Neural progenitor cell (in vitro differentiated cells): ENCODE measurements around the gene AP4E1. TPM values are rescaled to one million over a fixed set of nuclear protein-coding genes. Genes with fewer than 3 reads are reported as not detected.

Source experiments
- DNase-seq: peaks from one replicate; pipeline ENCODE4 v3.0.0-alpha.2; 2016; ENCODE audit warnings: low spot score
- H2AFZ ChIP-seq: fragments of 200-600 bp; sonication (generic); replicated peaks from 2 replicates; pipeline ENCODE4 v1.6.1; 2016; ENCODE audit warnings: antibody characterized with exemption
- H3F3A ChIP-seq: fragments of 200-600 bp; sonication (generic); 2 replicates; pipeline ENCODE4 v1.6.1; 2016; ENCODE audit warnings: antibody characterized with exemption, low read depth
- H3K27ac ChIP-seq: fragments of 200-600 bp; sonication (generic); 2 replicates; pipeline ENCODE4 v1.5.1; 2016; ENCODE audit warnings: mild to moderate bottlenecking
- H3K27me3 ChIP-seq: fragments of 200-600 bp; sonication (generic); 2 replicates; pipeline ENCODE4 v1.6.1; 2016; ENCODE audit warnings: mild to moderate bottlenecking, moderate library complexity
- H3K36me3 ChIP-seq: fragments of 200-600 bp; sonication (generic); 2 replicates; pipeline ENCODE4 v1.5.1; 2016
- H3K4me1 ChIP-seq: fragments of 200-600 bp; sonication (generic); 2 replicates; pipeline ENCODE4 v1.6.1; 2016; ENCODE audit warnings: mixed run types
- H3K4me2 ChIP-seq: fragments of 200-600 bp; sonication (generic); 2 replicates; pipeline ENCODE4 v1.6.1; 2016
- H3K4me3 ChIP-seq: fragments of 200-600 bp; sonication (generic); 2 replicates; pipeline ENCODE4 v1.5.1; 2016
- H3K79me2 ChIP-seq: fragments of 200-600 bp; sonication (generic); 2 replicates; pipeline ENCODE4 v1.6.1; 2016; ENCODE audit warnings: low read depth
- H3K9ac ChIP-seq: fragments of 200-600 bp; sonication (generic); 2 replicates; pipeline ENCODE4 v1.6.1; 2016
- H3K9me3 ChIP-seq: fragments of 200-600 bp; sonication (generic); 2 replicates; pipeline ENCODE4 v1.5.1; 2016; ENCODE audit warnings: low read depth
- H4K20me1 ChIP-seq: fragments of 200-600 bp; sonication (generic); 2 replicates; pipeline ENCODE4 v1.6.1; 2016; ENCODE audit warnings: low read depth
- H3K27ac Mint-ChIP-seq: 3 replicates; pipeline ENCODE4 v1.8.0; 2021; ENCODE audit warnings: mixed read lengths
- H3K27me3 Mint-ChIP-seq: 2 replicates; pipeline ENCODE4 v1.8.0; 2022; ENCODE audit warnings: low read depth, mild to moderate bottlenecking, inconsistent platforms, moderate library complexity, mixed read lengths; ENCODE audit not compliant: insufficient read depth
- H3K36me3 Mint-ChIP-seq: 3 replicates; pipeline ENCODE4 v1.8.0; 2021; ENCODE audit warnings: mixed read lengths
- H3K4me1 Mint-ChIP-seq: 3 replicates; pipeline ENCODE4 v1.8.0; 2021; ENCODE audit warnings: mixed read lengths
- H3K4me3 Mint-ChIP-seq: 3 replicates; pipeline ENCODE4 v1.8.0; 2021; ENCODE audit warnings: mild to moderate bottlenecking, moderate library complexity, mixed read lengths
- H3K9me3 Mint-ChIP-seq: 3 replicates; pipeline ENCODE4 v1.8.0; 2020; ENCODE audit warnings: mixed read lengths
- EZH2 ChIP-seq: fragments of 200-600 bp; sonication (generic); IDR thresholded peaks from 2 replicates; pipeline ENCODE4 v1.6.1; 2017; ENCODE audit warnings: antibody characterized with exemption, mild to moderate bottlenecking, moderate library complexity
- EZH2phosphoT487 ChIP-seq: fragments of 200-600 bp; sonication (generic); IDR thresholded peaks from 2 replicates; pipeline ENCODE4 v1.6.1; 2017; ENCODE audit warnings: antibody characterized with exemption
- total RNA-seq: library from RNA; depleted of rRNA; stranded (reverse); fragments of >200 nt; gene quantifications from 2 replicates; pipeline ENCODE4 v1.2.3, GENCODE V29; 2015; ENCODE audit warnings: low replicate concordance
- TF ChIP-seq, protein P1 (sequence below): fragments of 200-600 bp; sonication (generic); IDR thresholded peaks from 2 replicates; pipeline ENCODE4 v1.5.1; 2017; ENCODE audit warnings: antibody characterized with exemption, mild to moderate bottlenecking

Gene AP4E1
- total RNA-seq, 1 donor from 2014 or later = 14.0 TPM

DNA sequence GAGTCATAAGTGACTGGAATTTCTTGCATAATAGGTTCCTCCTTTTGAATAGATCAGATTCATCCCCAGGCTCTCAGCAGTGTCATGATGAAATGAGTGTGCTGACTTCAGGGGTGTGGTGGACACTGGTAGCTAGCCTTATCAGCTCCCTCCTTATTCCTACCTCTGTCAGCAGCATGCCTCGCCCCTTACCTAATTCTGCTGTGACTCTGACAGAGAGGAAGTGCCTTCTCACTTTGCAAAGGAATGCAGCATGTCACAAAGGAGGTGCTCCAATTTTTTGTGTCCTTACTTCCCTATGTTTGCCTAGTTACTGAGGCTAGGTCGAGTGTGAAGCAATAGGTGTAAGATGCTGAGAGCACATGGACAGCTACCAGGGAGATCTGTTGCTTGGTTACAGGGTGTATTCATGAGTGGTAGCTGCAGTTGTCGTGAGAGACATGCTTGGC lies 95.6 kb downstream of the AP4E1 start:
- no peak overlapping the region for H3K4me2 ChIP-seq
- H3K4me1 ChIP-seq = no peaks in the 10 kb centered on the region
- Mint-ChIP-seq H3K27ac (no peak overlapping the region), H3K4me3 (no peak overlapping the region), H3K36me3 (peaks cover 20% of the 10 kb centered on the region), H3K9me3 (peaks cover 9% of the 10 kb centered on the region), H3K4me1 (peaks cover 4% of the 10 kb centered on the region), H3K27me3 (peaks cover 2% of the 10 kb centered on the region)
- TF ChIP-seq EZH2phosphoT487 = no peak
- TF ChIP-seq, protein P1, sequence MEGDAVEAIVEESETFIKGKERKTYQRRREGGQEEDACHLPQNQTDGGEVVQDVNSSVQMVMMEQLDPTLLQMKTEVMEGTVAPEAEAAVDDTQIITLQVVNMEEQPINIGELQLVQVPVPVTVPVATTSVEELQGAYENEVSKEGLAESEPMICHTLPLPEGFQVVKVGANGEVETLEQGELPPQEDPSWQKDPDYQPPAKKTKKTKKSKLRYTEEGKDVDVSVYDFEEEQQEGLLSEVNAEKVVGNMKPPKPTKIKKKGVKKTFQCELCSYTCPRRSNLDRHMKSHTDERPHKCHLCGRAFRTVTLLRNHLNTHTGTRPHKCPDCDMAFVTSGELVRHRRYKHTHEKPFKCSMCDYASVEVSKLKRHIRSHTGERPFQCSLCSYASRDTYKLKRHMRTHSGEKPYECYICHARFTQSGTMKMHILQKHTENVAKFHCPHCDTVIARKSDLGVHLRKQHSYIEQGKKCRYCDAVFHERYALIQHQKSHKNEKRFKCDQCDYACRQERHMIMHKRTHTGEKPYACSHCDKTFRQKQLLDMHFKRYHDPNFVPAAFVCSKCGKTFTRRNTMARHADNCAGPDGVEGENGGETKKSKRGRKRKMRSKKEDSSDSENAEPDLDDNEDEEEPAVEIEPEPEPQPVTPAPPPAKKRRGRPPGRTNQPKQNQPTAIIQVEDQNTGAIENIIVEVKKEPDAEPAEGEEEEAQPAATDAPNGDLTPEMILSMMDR = no peak
- TF ChIP-seq EZH2 = no peak
- no peaks in the 10 kb centered on the region for H4K20me1 ChIP-seq
- no peak overlapping the region for H3K27ac ChIP-seq
- no peaks in the 10 kb centered on the region for H3K9me3 ChIP-seq
- H3K4me3 ChIP-seq = no peak overlapping the region
- no peak for DNase-seq
- H3K9ac ChIP-seq = no peak overlapping the region
- H2AFZ ChIP-seq = no peak overlapping the region
- no peaks in the 10 kb centered on the region for H3F3A ChIP-seq
- no peaks in the 10 kb centered on the region for H3K27me3 ChIP-seq
- H3K79me2 ChIP-seq = no peaks in the 10 kb centered on the region
- no peaks in the 10 kb centered on the region for H3K36me3 ChIP-seq

DNA sequence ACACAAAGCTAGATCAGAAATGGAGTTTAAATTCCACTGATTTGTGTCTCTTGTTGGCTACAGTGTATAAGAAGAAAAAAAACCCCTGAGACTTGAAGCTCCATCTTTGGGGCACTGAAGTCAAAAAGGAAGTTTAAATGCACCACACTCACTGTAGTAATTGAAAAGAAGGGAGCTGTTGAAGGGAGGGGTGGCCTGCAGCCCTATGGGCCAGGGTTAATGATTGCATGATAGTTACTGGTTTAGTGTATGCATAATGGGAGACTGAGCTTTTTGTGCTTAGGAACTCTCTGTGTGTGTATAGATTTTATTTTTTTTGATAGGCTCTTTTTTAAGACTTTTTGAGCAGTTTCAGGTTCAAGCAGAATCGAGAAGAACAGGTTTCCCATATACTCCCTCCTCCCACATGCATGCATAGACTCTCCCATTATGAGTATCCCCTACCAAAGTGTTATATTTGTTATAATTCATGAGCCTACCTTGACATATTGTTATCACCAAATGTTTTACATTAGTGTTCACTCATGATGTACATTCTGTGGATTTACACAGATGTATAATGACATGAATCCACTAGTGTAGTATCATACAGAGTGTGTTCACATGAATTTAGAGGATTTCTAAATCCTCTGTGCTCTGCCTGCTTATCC lies 98.0 kb downstream of the AP4E1 start:
- H3K4me3 ChIP-seq = no peak overlapping the region

DNA sequence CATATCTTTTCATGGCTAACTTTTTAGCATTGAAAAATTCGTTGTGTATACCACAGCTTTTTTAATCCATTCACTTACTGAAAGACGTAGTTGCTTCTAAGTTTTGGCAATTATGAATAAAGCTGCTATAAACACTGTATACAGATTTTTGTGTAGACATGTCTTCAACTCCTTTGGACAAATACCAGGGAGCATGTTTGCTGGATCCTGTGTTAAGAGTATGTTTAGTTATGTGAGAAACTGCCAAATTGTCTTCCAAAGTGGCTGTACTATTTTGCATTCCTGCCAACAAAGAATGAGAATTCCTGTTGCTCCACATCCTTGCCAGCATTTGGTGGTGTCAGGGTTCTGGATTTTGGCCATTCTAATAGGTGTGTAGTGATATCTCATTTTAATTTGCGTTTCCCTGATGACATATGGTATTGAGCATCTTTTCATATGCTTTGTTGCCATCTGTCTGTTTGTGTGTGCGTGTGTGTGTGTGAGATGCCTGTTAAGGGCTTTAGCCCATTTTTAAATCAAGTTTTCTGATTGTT lies 98.7 kb downstream of the AP4E1 start:
- Histone ChIP-seq H3K27ac (no peak overlapping the region), H3K4me2 (no peak overlapping the region), H2AFZ (no peak overlapping the region), H3K36me3 (no peaks in the 10 kb centered on the region), H3K9me3 (no peaks in the 10 kb centered on the region), H3K79me2 (no peaks in the 10 kb centered on the region), H4K20me1 (no peaks in the 10 kb centered on the region), H3K4me1 (no peaks in the 10 kb centered on the region), H3K4me3 (no peak overlapping the region), H3F3A (no peaks in the 10 kb centered on the region), H3K9ac (no peak overlapping the region), H3K27me3 (no peaks in the 10 kb centered on the region)
- Mint-ChIP-seq H3K27me3 (peaks cover 2% of the 10 kb centered on the region), H3K9me3 (peaks cover 11% of the 10 kb centered on the region), H3K4me3 (no peak overlapping the region), H3K4me1 (peaks cover 4% of the 10 kb centered on the region), H3K36me3 (peaks cover 15% of the 10 kb centered on the region), H3K27ac (no peak overlapping the region)
- TF ChIP-seq EZH2phosphoT487 = no peak
- no peak for TF ChIP-seq EZH2
- no peak for DNase-seq

More for the DNA sequence above, 98.0 kb downstream of the AP4E1 start:
- no peaks in the 10 kb centered on the region for H3K27me3 ChIP-seq
- TF ChIP-seq EZH2phosphoT487 (no peak), EZH2 (no peak)
- TF ChIP-seq, protein P1 = no peak
- Mint-ChIP-seq H3K9me3 (peaks cover 11% of the 10 kb centered on the region), H3K4me3 (no peak overlapping the region), H3K27me3 (peaks cover 2% of the 10 kb centered on the region), H3K36me3 (peaks cover 18% of the 10 kb centered on the region), H3K4me1 (peaks cover 4% of the 10 kb centered on the region), H3K27ac (no peak overlapping the region)
- no peak overlapping the region for H2AFZ ChIP-seq
- no peaks in the 10 kb centered on the region for H3K4me1 ChIP-seq
- no peak overlapping the region for H3K27ac ChIP-seq
- no peaks in the 10 kb centered on the region for H3K9me3 ChIP-seq
- no peak overlapping the region for H3K9ac ChIP-seq
- DNase-seq = no peak
- no peak overlapping the region for H3K4me2 ChIP-seq
- no peaks in the 10 kb centered on the region for H3K36me3 ChIP-seq
- no peaks in the 10 kb centered on the region for H3F3A ChIP-seq
- no peaks in the 10 kb centered on the region for H4K20me1 ChIP-seq
- no peaks in the 10 kb centered on the region for H3K79me2 ChIP-seq

DNA sequence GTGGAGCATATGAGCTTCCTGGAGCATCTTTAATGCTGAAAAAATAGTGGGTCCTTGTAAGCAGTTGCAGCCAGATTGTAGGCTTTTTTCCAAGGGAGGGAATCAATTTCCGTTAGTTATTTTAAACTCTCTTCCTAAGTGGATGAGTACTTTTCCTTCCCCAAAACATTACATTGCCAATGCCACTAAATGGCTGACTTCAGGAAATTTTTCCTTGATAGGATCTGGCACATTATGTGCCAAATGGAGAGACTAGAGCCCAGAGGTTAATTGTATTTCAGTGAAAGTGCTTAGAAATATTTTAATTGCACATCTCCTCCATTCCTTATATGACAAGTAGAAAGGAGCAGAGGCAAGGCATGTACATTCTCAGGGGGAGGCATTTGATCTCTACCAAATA lies 102.7 kb downstream of the AP4E1 start:
- Histone ChIP-seq H3K9me3 (no peaks in the 10 kb centered on the region), H3K27me3 (no peaks in the 10 kb centered on the region), H4K20me1 (no peaks in the 10 kb centered on the region), H3K4me2 (no peak overlapping the region), H3K4me3 (no peak overlapping the region), H3K27ac (no peak overlapping the region), H3K9ac (no peak overlapping the region), H3K36me3 (no peaks in the 10 kb centered on the region), H2AFZ (no peak overlapping the region), H3K79me2 (no peaks in the 10 kb centered on the region), H3K4me1 (no peaks in the 10 kb centered on the region), H3F3A (no peaks in the 10 kb centered on the region)
- H3K36me3 Mint-ChIP-seq = peaks cover 12% of the 10 kb centered on the region
- peaks cover 11% of the 10 kb centered on the region for H3K9me3 Mint-ChIP-seq
- peaks cover 2% of the 10 kb centered on the region for H3K27me3 Mint-ChIP-seq
- no peaks in the 10 kb centered on the region for H3K4me1 Mint-ChIP-seq
- no peak overlapping the region for H3K4me3 Mint-ChIP-seq
- no peak overlapping the region for H3K27ac Mint-ChIP-seq
- no peak for DNase-seq
- TF ChIP-seq EZH2phosphoT487 (no peak), EZH2 (no peak)
- TF ChIP-seq, protein P1 = no peak
